OCI-LY7 (cell line): ENCODE measurements around the gene CRADD. TPM values are rescaled to one million over a fixed set of nuclear protein-coding genes. Genes with fewer than 3 reads are reported as not detected.
"Not testable (repeated sequence)": the region's sequence is repeated elsewhere in the genome, so short reads cannot be mapped to it uniquely, and the experiment has no call there.

Source experiments
- BruUV-seq: library from RNA; stranded (reverse); fragments of 400-500 nt; replicated peaks from 2 replicates; lab custom pipeline; 2021; lab: Mats Ljungman, UMichigan
- CTCF ChIA-PET: fragments of 300-600 bp; sonication (Branson Sonifier 250); formaldehyde crosslinking; loops from one replicate; lab custom pipeline; 2022; ENCODE audit warnings: antibody characterized with exemption; ENCODE audit not compliant: unreplicated experiment; lab: Charles Lee
- POLR2A ChIA-PET: fragments of 300-600 bp; sonication (Branson Sonifier 250); formaldehyde crosslinking; loops from one replicate; lab custom pipeline; 2022; ENCODE audit warnings: antibody characterized with exemption; lab: Charles Lee
- DNase-seq: peaks from one replicate; pipeline ENCODE4 v3.0.0-alpha.2; 2015; ENCODE audit warnings: low spot score
- H2AFZ ChIP-seq: fragments of 200-600 bp; sonication (generic), shearing (Covaris generic); 2 replicates; pipeline ENCODE4 v1.6.1; 2014; ENCODE audit warnings: mild to moderate bottlenecking, antibody characterized with exemption, low read length, moderate library complexity
- H3K27ac ChIP-seq: fragments of 200-600 bp; sonication (generic); 2 replicates; pipeline ENCODE4 v1.5.1; 2014; ENCODE audit warnings: mixed run types, low read depth, mild to moderate bottlenecking, moderate library complexity, low read length, inconsistent platforms; ENCODE audit not compliant: poor library complexity, severe bottlenecking
- H3K36me3 ChIP-seq: fragments of 200-600 bp; sonication (generic); 2 replicates; pipeline ENCODE4 v1.6.1; 2014; ENCODE audit warnings: mild to moderate bottlenecking, antibody characterized with exemption, low read length, moderate library complexity, mixed read lengths; ENCODE audit not compliant: insufficient read depth
- H3K4me1 ChIP-seq: fragments of 200-600 bp; sonication (generic); 2 replicates; pipeline ENCODE4 v1.5.1; 2014; ENCODE audit warnings: mild to moderate bottlenecking, low read length; ENCODE audit not compliant: insufficient read depth, poor library complexity, severe bottlenecking
- H3K4me2 ChIP-seq: fragments of 200-600 bp; sonication (generic); 2 replicates; pipeline ENCODE4 v1.6.1; 2014; ENCODE audit warnings: mild to moderate bottlenecking, low read length
- H3K4me3 ChIP-seq: fragments of 200-600 bp; sonication (generic); 2 replicates; pipeline ENCODE4 v1.5.1; 2014; ENCODE audit warnings: mild to moderate bottlenecking, low read depth, low read length; ENCODE audit not compliant: poor library complexity, severe bottlenecking
- H3K79me2 ChIP-seq: fragments of 200-600 bp; sonication (generic); 2 replicates; pipeline ENCODE4 v1.6.1; 2016; ENCODE audit warnings: low read depth, mild to moderate bottlenecking, low read length, moderate library complexity, mixed read lengths; ENCODE audit not compliant: insufficient read depth
- H3K9me2 ChIP-seq: fragments of 200-600 bp; sonication (generic); 2 replicates; pipeline ENCODE4 v1.6.1; 2016; ENCODE audit warnings: mild to moderate bottlenecking, low read length, mixed read lengths; ENCODE audit not compliant: insufficient read depth
- H3K9me3 ChIP-seq: fragments of 200-600 bp; sonication (generic); 2 replicates; pipeline ENCODE4 v1.6.1; 2014; ENCODE audit warnings: mild to moderate bottlenecking, mixed run types, low read length, mixed read lengths
- H4K20me1 ChIP-seq: fragments of 200-600 bp; sonication (generic); 2 replicates; pipeline ENCODE4 v1.6.1; 2014; ENCODE audit warnings: mild to moderate bottlenecking, antibody characterized with exemption, low read length, moderate library complexity, mixed read lengths; ENCODE audit not compliant: insufficient read depth
- CTCF ChIP-seq: fragments of 200-600 bp; sonication (generic); conservative IDR thresholded peaks from 2 replicates; pipeline ENCODE4 v1.5.1; 2014; ENCODE audit warnings: mild to moderate bottlenecking, antibody characterized with exemption, low read length, moderate library complexity, mixed read lengths
- EZH2phosphoT487 ChIP-seq: fragments of 200-600 bp; sonication (generic); IDR thresholded peaks from 2 replicates; pipeline ENCODE4 v1.6.1; 2018; ENCODE audit warnings: low read depth, borderline replicate concordance, mild to moderate bottlenecking, mixed run types, antibody characterized with exemption, low read length, moderate library complexity, mixed read lengths
- intact Hi-C: fragments of 100-400 bp; cut with micrococcal nuclease; formaldehyde crosslinking; loops from one replicate; pipeline ENCODE4 v1.10.0; 2022; ENCODE audit not compliant: unreplicated experiment
- total RNA-seq, 2 experiments: library from RNA; depleted of rRNA in 1 of 2; stranded (reverse); fragments of >200 nt in 1 of 2; shearing (Covaris generic) in 1 of 2; gene quantifications; 2 replicates each; pipeline ENCODE4 v1.2.3, GENCODE V29; 2014 to 2022

CRADD gene
- total RNA-seq, 2 experiments from 2014 or later: 10.5 to 16.8 TPM

GRCh38 chr12:93638954-93639353 is 38.2 kb upstream of the CRADD start:
- Histone ChIP-seq H3K4me3 (no peak overlapping the region), H3K79me2 (no peaks in the 10 kb centered on the region), H4K20me1 (no peaks in the 10 kb centered on the region), H2AFZ (no peak overlapping the region), H3K27ac (no peak overlapping the region), H3K4me2 (no peak overlapping the region), H3K9me3 (no peaks in the 10 kb centered on the region), H3K36me3 (no peaks in the 10 kb centered on the region), H3K9me2 (no peaks in the 10 kb centered on the region), H3K4me1 (no peaks in the 10 kb centered on the region)
- intact Hi-C loops: no loop called here
- CTCF ChIA-PET: no interaction called here
- POLR2A ChIA-PET: interaction anchor here (1.0 kb wide), 1 partner anchor 31 kb away, joined by 3 read pairs; no protein-coding TSS in a partner anchor
- TF ChIP-seq CTCF (no peak), EZH2phosphoT487 (no peak)
- BruUV-seq: no TSS peak
- DNase-seq: no peak

DNA sequence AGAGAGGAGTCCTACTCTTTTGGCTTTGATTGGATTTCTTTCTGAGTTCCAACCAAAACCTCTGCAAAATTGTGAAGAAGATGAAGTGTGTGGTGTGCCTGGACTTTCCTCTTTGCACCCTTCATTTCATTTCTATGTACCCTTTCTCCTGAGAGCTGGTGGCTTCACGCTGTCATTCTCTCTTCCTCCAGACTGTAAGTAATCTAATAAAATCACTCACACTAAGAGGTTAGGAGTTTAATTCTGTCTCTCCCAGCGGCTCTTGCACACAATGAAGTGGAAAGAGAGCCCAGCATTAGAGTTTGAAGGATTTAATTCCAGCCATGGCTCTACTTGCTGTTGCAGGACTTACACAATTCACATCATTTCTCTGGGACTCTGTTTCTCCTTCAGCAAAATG is 37.8 kb upstream of the CRADD start:
- H3K4me1 ChIP-seq: no peaks in the 10 kb centered on the region
- H3K79me2 ChIP-seq: no peaks in the 10 kb centered on the region
- ChIA-PET POLR2A (interaction anchor here (1.0 kb wide), 1 partner anchor 31 kb away, joined by 3 read pairs; no protein-coding TSS in a partner anchor), CTCF (no interaction called here)
- no peaks in the 10 kb centered on the region for H3K9me3 ChIP-seq
- no peak overlapping the region for H2AFZ ChIP-seq
- DNase-seq: no peak
- H3K4me2 ChIP-seq: no peak overlapping the region
- TF ChIP-seq CTCF (no peak), EZH2phosphoT487 (no peak)
- H3K9me2 ChIP-seq: no peaks in the 10 kb centered on the region
- no peaks in the 10 kb centered on the region for H3K36me3 ChIP-seq
- intact Hi-C loops: no loop called here
- H4K20me1 ChIP-seq: no peaks in the 10 kb centered on the region
- no TSS peak for BruUV-seq
- no peak overlapping the region for H3K27ac ChIP-seq
- no peak overlapping the region for H3K4me3 ChIP-seq

DNA sequence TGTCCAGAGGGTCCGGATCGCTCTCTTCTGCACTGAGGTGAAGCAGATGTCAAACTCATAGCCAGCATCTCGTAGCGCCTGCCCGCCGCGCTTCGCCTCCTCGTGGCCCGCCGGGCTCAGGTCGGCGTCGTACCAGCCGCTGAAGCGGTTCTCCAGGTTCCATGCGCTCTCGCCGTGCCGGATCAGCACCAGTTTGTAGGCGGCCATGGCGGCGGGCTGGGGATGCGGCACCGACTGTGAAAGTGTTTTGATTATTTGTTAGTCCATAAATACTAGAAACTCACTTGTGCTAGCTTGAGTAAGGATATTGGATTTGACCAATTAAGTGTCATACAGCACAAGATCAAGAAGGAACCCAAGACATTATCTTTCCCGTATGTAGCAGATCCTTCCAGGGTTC is 35.8 kb upstream of the CRADD start:
- intact Hi-C loops, BruUV-seq, H3K79me2 ChIP-seq, H2AFZ ChIP-seq, H3K36me3 ChIP-seq, H4K20me1 ChIP-seq, H3K4me1 ChIP-seq, H3K4me2 ChIP-seq, H3K9me2 ChIP-seq, H3K27ac ChIP-seq, POLR2A ChIA-PET, H3K9me3 ChIP-seq, CTCF ChIA-PET, H3K4me3 ChIP-seq, DNase-seq: not testable (repeated sequence)
